ENCODE data around the gene STPG4.
A peak's percentile ranks its signal among the peaks of the same experiment; 100 is the strongest.

DNA sequence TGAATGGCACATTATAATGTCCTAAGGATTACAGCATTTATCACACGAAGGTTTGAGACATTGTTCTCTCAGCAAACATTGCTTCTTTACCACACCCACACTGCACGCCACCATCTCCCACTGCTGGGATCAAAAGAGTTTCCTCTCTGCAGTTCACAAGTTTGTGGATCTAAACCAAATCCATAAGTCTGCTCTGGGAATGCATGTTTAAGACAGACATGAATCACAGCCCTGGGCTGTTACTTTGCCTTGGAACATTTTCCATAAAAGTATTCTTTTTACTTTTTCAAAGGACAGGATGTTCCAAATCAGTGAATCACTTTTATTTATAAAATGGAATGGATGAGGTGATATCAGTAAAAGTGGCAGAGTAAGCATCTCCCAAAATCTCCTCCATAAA, 36.1 kb downstream of the STPG4 start:
- TF ChIP-seq, protein P1, sequence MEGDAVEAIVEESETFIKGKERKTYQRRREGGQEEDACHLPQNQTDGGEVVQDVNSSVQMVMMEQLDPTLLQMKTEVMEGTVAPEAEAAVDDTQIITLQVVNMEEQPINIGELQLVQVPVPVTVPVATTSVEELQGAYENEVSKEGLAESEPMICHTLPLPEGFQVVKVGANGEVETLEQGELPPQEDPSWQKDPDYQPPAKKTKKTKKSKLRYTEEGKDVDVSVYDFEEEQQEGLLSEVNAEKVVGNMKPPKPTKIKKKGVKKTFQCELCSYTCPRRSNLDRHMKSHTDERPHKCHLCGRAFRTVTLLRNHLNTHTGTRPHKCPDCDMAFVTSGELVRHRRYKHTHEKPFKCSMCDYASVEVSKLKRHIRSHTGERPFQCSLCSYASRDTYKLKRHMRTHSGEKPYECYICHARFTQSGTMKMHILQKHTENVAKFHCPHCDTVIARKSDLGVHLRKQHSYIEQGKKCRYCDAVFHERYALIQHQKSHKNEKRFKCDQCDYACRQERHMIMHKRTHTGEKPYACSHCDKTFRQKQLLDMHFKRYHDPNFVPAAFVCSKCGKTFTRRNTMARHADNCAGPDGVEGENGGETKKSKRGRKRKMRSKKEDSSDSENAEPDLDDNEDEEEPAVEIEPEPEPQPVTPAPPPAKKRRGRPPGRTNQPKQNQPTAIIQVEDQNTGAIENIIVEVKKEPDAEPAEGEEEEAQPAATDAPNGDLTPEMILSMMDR (IDR thresholded peaks at IDR 0.05), result no peak
- TF ChIP-seq, protein P2, sequence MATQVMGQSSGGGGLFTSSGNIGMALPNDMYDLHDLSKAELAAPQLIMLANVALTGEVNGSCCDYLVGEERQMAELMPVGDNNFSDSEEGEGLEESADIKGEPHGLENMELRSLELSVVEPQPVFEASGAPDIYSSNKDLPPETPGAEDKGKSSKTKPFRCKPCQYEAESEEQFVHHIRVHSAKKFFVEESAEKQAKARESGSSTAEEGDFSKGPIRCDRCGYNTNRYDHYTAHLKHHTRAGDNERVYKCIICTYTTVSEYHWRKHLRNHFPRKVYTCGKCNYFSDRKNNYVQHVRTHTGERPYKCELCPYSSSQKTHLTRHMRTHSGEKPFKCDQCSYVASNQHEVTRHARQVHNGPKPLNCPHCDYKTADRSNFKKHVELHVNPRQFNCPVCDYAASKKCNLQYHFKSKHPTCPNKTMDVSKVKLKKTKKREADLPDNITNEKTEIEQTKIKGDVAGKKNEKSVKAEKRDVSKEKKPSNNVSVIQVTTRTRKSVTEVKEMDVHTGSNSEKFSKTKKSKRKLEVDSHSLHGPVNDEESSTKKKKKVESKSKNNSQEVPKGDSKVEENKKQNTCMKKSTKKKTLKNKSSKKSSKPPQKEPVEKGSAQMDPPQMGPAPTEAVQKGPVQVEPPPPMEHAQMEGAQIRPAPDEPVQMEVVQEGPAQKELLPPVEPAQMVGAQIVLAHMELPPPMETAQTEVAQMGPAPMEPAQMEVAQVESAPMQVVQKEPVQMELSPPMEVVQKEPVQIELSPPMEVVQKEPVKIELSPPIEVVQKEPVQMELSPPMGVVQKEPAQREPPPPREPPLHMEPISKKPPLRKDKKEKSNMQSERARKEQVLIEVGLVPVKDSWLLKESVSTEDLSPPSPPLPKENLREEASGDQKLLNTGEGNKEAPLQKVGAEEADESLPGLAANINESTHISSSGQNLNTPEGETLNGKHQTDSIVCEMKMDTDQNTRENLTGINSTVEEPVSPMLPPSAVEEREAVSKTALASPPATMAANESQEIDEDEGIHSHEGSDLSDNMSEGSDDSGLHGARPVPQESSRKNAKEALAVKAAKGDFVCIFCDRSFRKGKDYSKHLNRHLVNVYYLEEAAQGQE (IDR thresholded peaks at IDR 0.05; ENCODE audit: low read depth, low read length), result no peak
- TF ChIP-seq, protein P3, sequence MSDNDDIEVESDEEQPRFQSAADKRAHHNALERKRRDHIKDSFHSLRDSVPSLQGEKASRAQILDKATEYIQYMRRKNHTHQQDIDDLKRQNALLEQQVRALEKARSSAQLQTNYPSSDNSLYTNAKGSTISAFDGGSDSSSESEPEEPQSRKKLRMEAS (IDR thresholded peaks at IDR 0.05; ENCODE audit: low read depth), result peak; percentile 33; the same call in 1 of the 2 replicates

All from SK-N-SH (cell line).